Measurements from ENCODE around the gene TNN.
A peak's percentile ranks its signal among the peaks of the same experiment; 100 is the strongest.

Gene TNN

GRCh38 chr1:175147569-175147968 lies 79.9 kb downstream of the TNN start:
- no peak for DNase-seq (ENCODE audit: low spot score)

- no peak for DNase-seq (ENCODE audit: low spot score)
These were observed 80.4 kb downstream of the TNN start for GRCh38 chr1:175148068-175148467.

- DNase-seq (ENCODE audit: low spot score): no peak
These were observed 83.1 kb downstream of the TNN start for GRCh38 chr1:175150596-175151319.

GRCh38 chr1:175152006-175152652 lies 84.5 kb downstream of the TNN start:
- DNase-seq (ENCODE audit: low spot score): peak; percentile 54

- peak; percentile 40 for DNase-seq (ENCODE audit: low spot score)
These were observed 87.2 kb downstream of the TNN start for GRCh38 chr1:175154629-175155472.

- no peak for DNase-seq (ENCODE audit: low spot score)
These were observed 87.8 kb downstream of the TNN start for GRCh38 chr1:175155473-175155856.

- DNase-seq (ENCODE audit: low spot score): no peak
These were observed 88.3 kb downstream of the TNN start for GRCh38 chr1:175155936-175156335.

GRCh38 chr1:175157200-175157599 lies 89.6 kb downstream of the TNN start:
- no peak for DNase-seq (ENCODE audit: low spot score)

GRCh38 chr1:175158170-175158591 lies 90.5 kb downstream of the TNN start:
- DNase-seq (ENCODE audit: low spot score): no peak

- no peak for DNase-seq (ENCODE audit: low spot score)
These were observed 95.3 kb downstream of the TNN start for GRCh38 chr1:175162955-175163354.

- DNase-seq (ENCODE audit: low spot score): no peak
These were observed 96.1 kb downstream of the TNN start for GRCh38 chr1:175163702-175164101.

- no peak for DNase-seq (ENCODE audit: low spot score)
These were observed 97.1 kb downstream of the TNN start for GRCh38 chr1:175164751-175165150.

GRCh38 chr1:175166746-175167145 lies 99.1 kb downstream of the TNN start:
- DNase-seq (ENCODE audit: low spot score): no peak

GRCh38 chr1:175167861-175168260 lies 100.2 kb downstream of the TNN start:
- no peak for DNase-seq (ENCODE audit: low spot score)

GRCh38 chr1:175168782-175169181 lies 101.1 kb downstream of the TNN start:
- no peak for DNase-seq (ENCODE audit: low spot score)

- no peak for DNase-seq (ENCODE audit: low spot score)
These were observed 101.8 kb downstream of the TNN start for GRCh38 chr1:175169286-175170018.

- DNase-seq (ENCODE audit: low spot score): no peak
These were observed 103.6 kb downstream of the TNN start for GRCh38 chr1:175171036-175171913.

- no peak for DNase-seq (ENCODE audit: low spot score)
These were observed 104.9 kb downstream of the TNN start for GRCh38 chr1:175172503-175172902.

GRCh38 chr1:175173531-175173930 lies 105.9 kb downstream of the TNN start:
- DNase-seq (ENCODE audit: low spot score): no peak

GRCh38 chr1:175174309-175175102 lies 106.9 kb downstream of the TNN start:
- no peak for DNase-seq (ENCODE audit: low spot score)

All from globus pallidus (tissue), 1 donor.